Thoracic aorta endothelial cell (primary cell): Measurements from ENCODE around the gene NR2C1. TPM values are rescaled to one million over a fixed set of nuclear protein-coding genes. Genes with fewer than 3 reads are reported as not detected.

Source experiments
- total RNA-seq: library from RNA; depleted of rRNA; stranded (reverse); fragments of >200 nt; gene quantifications from 2 replicates; pipeline ENCODE4 v1.2.3, GENCODE V29; 2012

The NR2C1 gene
- 34.0 and 35.5 TPM in 2 replicates for total RNA-seq

DNA sequence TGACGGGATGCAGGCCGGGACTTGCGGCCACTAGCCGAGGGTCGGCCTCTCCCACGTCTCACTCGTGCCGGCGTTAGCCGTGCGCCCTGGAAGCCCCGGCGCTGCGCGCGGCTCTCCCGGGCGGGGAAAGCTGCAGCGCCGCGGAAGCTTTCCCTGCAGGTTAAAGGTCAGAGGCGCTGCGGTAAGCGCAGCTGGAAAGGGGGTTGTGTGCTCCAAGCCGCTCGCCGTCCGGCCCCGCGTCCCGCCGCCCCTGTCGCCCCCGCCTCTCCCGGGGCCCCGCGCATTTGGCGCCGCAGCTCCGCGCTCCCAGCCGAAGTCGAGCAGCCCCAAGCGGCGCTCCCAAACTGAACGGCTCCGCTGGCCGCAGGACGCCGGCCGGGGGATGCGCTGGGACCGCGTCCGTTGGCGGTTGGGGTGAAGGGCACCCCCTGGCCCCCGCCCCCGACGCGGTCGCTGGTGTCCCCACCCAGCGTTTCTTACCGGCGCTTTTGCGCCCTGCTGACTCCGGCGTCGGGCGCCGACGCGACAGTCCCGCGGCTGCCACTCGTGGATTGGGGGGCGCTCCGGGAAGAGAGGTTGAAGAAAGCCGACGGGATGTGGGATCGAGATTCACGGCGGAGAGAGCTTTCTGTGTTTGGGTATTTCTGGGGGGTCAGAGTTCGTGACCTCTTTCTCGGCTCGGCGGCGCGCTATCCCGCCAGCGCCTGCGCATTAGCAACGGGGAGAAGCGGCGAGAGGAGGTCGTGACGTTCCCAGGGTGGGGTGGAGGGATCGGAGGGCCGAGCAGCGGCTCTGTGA, at the start of gene NR2C1:
TSS of gene NR2C1 (minus strand) at position 719 of the 798 bp plus-strand sequence. CDS start 6,234 bp downstream, outside the sequence.

GRCh38 chr12:95003213-95003920, 70.1 kb downstream of the NR2C1 start, which contains the start of gene NDUFA12:
NDUFA12 (minus strand) TSS chr12:95003697; CDS start chr12:95003680, 17 bp downstream.

Other genes starting within 250 kb of the NR2C1 start
- 109 and 123 TPM in 2 replicates for gene NDUFA12, start 69.9 kb downstream of the NR2C1 start, total RNA-seq
- gene FGD6, start 143.8 kb upstream of the NR2C1 start, total RNA-seq: 23.0 and 30.7 TPM in 2 replicates
- gene VEZT, start 144.2 kb upstream of the NR2C1 start, total RNA-seq: 124 and 130 TPM in 2 replicates